H1 (cell line): ENCODE data around the gene MUC5AC. TPM values are rescaled to one million over a fixed set of nuclear protein-coding genes. Genes with fewer than 3 reads are reported as not detected.

ENCODE experiments used
- CTCF ChIA-PET: fragments of 300-600 bp; sonication (Branson Sonifier 250); formaldehyde crosslinking; loops from one replicate; lab custom pipeline; 2021; ENCODE audit not compliant: partially characterized antibody; lab: Charles Lee
- POLR2A ChIA-PET: fragments of 300-600 bp; sonication (Branson Sonifier 250); formaldehyde crosslinking; loops from one replicate; lab custom pipeline; 2021; ENCODE audit warnings: inconsistent platforms; ENCODE audit not compliant: partially characterized antibody; lab: Charles Lee
- DNase-seq, 2 experiments: peaks; one replicate each; pipeline versions ENCODE4 v3.0.0 to v3.0.0-alpha.2; 2010 to 2022; ENCODE audit warnings: low spot score in 2 of 2, low read depth in 1 of 2, mixed read lengths in 1 of 2
- FAIRE-seq: peaks from 2 replicates; lab custom pipeline; 2011; peaks lifted over from hg19 to GRCh38; lab: Jason Lieb, UNC
- H2AFZ ChIP-seq: 2 replicates; pipeline ENCODE4 v1.8.1; 2012; ENCODE audit warnings: low read length, inconsistent platforms
- H2AK5ac ChIP-seq: 2 replicates; pipeline ENCODE4 v1.6.1; 2013; ENCODE audit warnings: low read depth, low read length
- H2BK120ac ChIP-seq: replicated peaks from 2 replicates; pipeline ENCODE3; 2013; ENCODE audit warnings: low read depth, low read length, inconsistent platforms
- H2BK12ac ChIP-seq: 2 replicates; pipeline ENCODE4 v1.6.1; 2013; ENCODE audit warnings: low read depth, low read length
- H2BK15ac ChIP-seq: 2 replicates; pipeline ENCODE4 v1.6.1; 2013; ENCODE audit warnings: low read length
- H2BK20ac ChIP-seq: 2 replicates; pipeline ENCODE4 v1.6.1; 2013; ENCODE audit warnings: low read length
- H2BK5ac ChIP-seq: 2 replicates; pipeline ENCODE4 v1.6.1; 2013; ENCODE audit warnings: low read depth, low read length
- H3K14ac ChIP-seq: 2 replicates; pipeline ENCODE4 v1.6.1; 2013; ENCODE audit warnings: inconsistent platforms; ENCODE audit not compliant: insufficient read length
- H3K18ac ChIP-seq: 2 replicates; pipeline ENCODE4 v1.6.1; 2013; ENCODE audit warnings: low read length; ENCODE audit errors: extremely low read depth
- H3K23ac ChIP-seq: 2 replicates; pipeline ENCODE4 v1.6.1; 2013; ENCODE audit warnings: inconsistent platforms; ENCODE audit not compliant: insufficient read length
- H3K23me2 ChIP-seq: 2 replicates; pipeline ENCODE4 v1.6.1; 2013; ENCODE audit warnings: low read depth, low read length
- H3K27ac ChIP-seq: 2 replicates; pipeline ENCODE4 v1.6.1; 2011; ENCODE audit warnings: low read depth, low read length, inconsistent platforms
- H3K27me3 ChIP-seq, 4 experiments: replicated peaks in 1 of 4; 1 replicate in 1 of 4; 2 replicates in 3 of 4; pipeline versions ENCODE4 v1.6.1 to v1.8.1; 2011 to 2013; ENCODE audit warnings: low read length in 3 of 4, mild to moderate bottlenecking in 3 of 4, inconsistent platforms in 2 of 4, mixed read lengths in 2 of 4, moderate library complexity in 1 of 4; ENCODE audit not compliant: control insufficient read depth in 3 of 4, insufficient read depth in 3 of 4; ENCODE audit errors: extremely low read depth in 1 of 4
- H3K36me3 ChIP-seq, 4 experiments: 2 replicates each; pipeline versions ENCODE4 v1.6.1 to v1.8.1; 2011 to 2013; ENCODE audit warnings: mild to moderate bottlenecking in 4 of 4, low read length in 3 of 4, moderate library complexity in 2 of 4, control low read depth in 1 of 4, inconsistent platforms in 1 of 4; ENCODE audit not compliant: insufficient read depth in 4 of 4, control insufficient read depth in 2 of 4
- H3K4ac ChIP-seq: replicated peaks from 2 replicates; pipeline ENCODE3; 2013; ENCODE audit warnings: low read length, low read depth, mixed read lengths, inconsistent platforms; ENCODE audit not compliant: insufficient read length
- H3K4me1 ChIP-seq, 4 experiments: replicated peaks in 1 of 4; 1 replicate in 1 of 4; 2 replicates in 3 of 4; pipeline versions ENCODE4 v1.6.1 to v1.8.1; 2011 to 2013; ENCODE audit warnings: low read length in 3 of 4, inconsistent platforms in 2 of 4, mixed read lengths in 1 of 4; ENCODE audit not compliant: insufficient read depth in 4 of 4, control insufficient read depth in 3 of 4
- H3K4me2 ChIP-seq, 2 experiments: 2 replicates each; pipeline versions ENCODE4 v1.6.1 to v1.8.1; 2011 to 2013; ENCODE audit warnings: low read depth in 2 of 2, low read length in 2 of 2, control low read depth in 1 of 2, inconsistent platforms in 1 of 2, mild to moderate bottlenecking in 1 of 2; ENCODE audit not compliant: insufficient read depth in 1 of 2
- H3K4me3 ChIP-seq, 4 experiments: fragments of 200-600, 300-600 bp in 1 of 4; sonication (generic), shearing (Covaris generic), sonication (Bioruptor Twin) in 1 of 4; 2 replicates each; pipeline versions ENCODE4 v1.5.1 to v1.8.1; 2011 to 2016; ENCODE audit warnings: low read length in 4 of 4, low read depth in 3 of 4, control low read depth in 2 of 4, inconsistent platforms in 2 of 4, mild to moderate bottlenecking in 2 of 4, mixed read lengths in 1 of 4, moderate library complexity in 1 of 4; ENCODE audit not compliant: insufficient read depth in 2 of 4; ENCODE audit errors: extremely low read depth in 1 of 4
- H3K56ac ChIP-seq: replicated peaks from 2 replicates; pipeline ENCODE3; 2013; ENCODE audit warnings: low read depth, mild to moderate bottlenecking, mixed read lengths, low read length, inconsistent platforms; ENCODE audit not compliant: insufficient read length
- H3K79me1 ChIP-seq: 2 replicates; pipeline ENCODE4 v1.6.1; 2013; ENCODE audit warnings: low read depth, low read length, control low read depth
- H3K79me2 ChIP-seq, 2 experiments: 2 replicates each; pipeline versions ENCODE4 v1.6.1 to v1.8.1; 2012 to 2013; ENCODE audit warnings: low read length in 2 of 2, mild to moderate bottlenecking in 2 of 2, inconsistent platforms in 1 of 2; ENCODE audit not compliant: insufficient read depth in 2 of 2, control insufficient read depth in 1 of 2
- H3K9ac ChIP-seq, 4 experiments: replicated peaks in 1 of 4; 1 replicate in 1 of 4; 2 replicates in 3 of 4; pipeline versions ENCODE4 v1.6.1 to v1.8.1; 2011 to 2013; ENCODE audit warnings: low read depth in 3 of 4, low read length in 3 of 4, control low read depth in 2 of 4, mild to moderate bottlenecking in 2 of 4, moderate library complexity in 2 of 4, inconsistent platforms in 1 of 4; ENCODE audit errors: extremely low read depth in 1 of 4
- H3K9me3 ChIP-seq, 2 experiments: 2 replicates each; pipeline versions ENCODE4 v1.6.1 to v1.8.1; 2012 to 2013; ENCODE audit warnings: mild to moderate bottlenecking in 2 of 2, moderate library complexity in 2 of 2, control low read depth in 1 of 2, inconsistent platforms in 1 of 2, low read depth in 1 of 2, low read length in 1 of 2, mixed read lengths in 1 of 2; ENCODE audit not compliant: insufficient read depth in 2 of 2
- H4K20me1 ChIP-seq, 2 experiments: replicated peaks in 1 of 2; 2 replicates each; pipeline versions ENCODE3 to v1.8.1; 2011 to 2013; ENCODE audit warnings: inconsistent platforms in 2 of 2, low read length in 2 of 2, mild to moderate bottlenecking in 1 of 2; ENCODE audit not compliant: insufficient read depth in 2 of 2, control insufficient read depth in 1 of 2
- H4K5ac ChIP-seq: 2 replicates; pipeline ENCODE4 v1.6.1; 2013; ENCODE audit warnings: low read length, low read depth, mixed read lengths, inconsistent platforms; ENCODE audit not compliant: insufficient read length
- H4K8ac ChIP-seq: 2 replicates; pipeline ENCODE4 v1.8.0; 2013; ENCODE audit warnings: mild to moderate bottlenecking, moderate library complexity, low read length, inconsistent platforms; ENCODE audit not compliant: insufficient read depth; ENCODE audit errors: extremely low read depth
- H4K91ac ChIP-seq: replicated peaks from 2 replicates; pipeline ENCODE3; 2013; ENCODE audit warnings: low read length, mixed read lengths, inconsistent platforms; ENCODE audit not compliant: insufficient read length
- CTBP2 ChIP-seq: IDR thresholded peaks from 2 replicates; pipeline ENCODE4 v1.7.0; 2011; ENCODE audit warnings: borderline replicate concordance, mild to moderate bottlenecking, moderate library complexity, mixed read lengths, low read length; ENCODE audit not compliant: insufficient read depth, insufficient read length
- WGBS, 2 experiments: shearing (Covaris generic) in 1 of 2; methylation state at CpG; one replicate each; pipeline versions ENCODE4 v1.1.6 to v1.1.7; 2013 to 2015; ENCODE audit warnings: low lambda C conversion rate in 2 of 2, mixed read lengths in 2 of 2, inconsistent platforms in 1 of 2, low coverage in 1 of 2, missing lambda C conversion rate in 1 of 2; ENCODE audit not compliant: insufficient replicate concordance in 2 of 2, insufficient coverage in 1 of 2, insufficient read length in 1 of 2; ENCODE audit errors: extremely low coverage in 1 of 2, missing lambda C conversion rate in 1 of 2; 5-methylcytosine and 5-hydroxymethylcytosine counted together
- polyA plus RNA-seq, 7 experiments: library from polyadenylated mRNA; depleted of rRNA in 3 of 7; stranded (reverse) in 5 of 7; unstranded in 2 of 7; fragments of >200 nt in 5 of 7; fragments of 200-250 nt in 2 of 7; gene quantifications; 1 replicate in 5 of 7; 2 replicates in 1 of 7; 4 replicates in 1 of 7; pipeline versions ENCODE4 v1.2.1 to v1.2.3, GENCODE V29; 2011 to 2013; ENCODE audit warnings: missing spikeins in 2 of 7, mixed read lengths in 2 of 7
- total RNA-seq: library from RNA; stranded (reverse); fragmentation: NEBNext Ultra II Directional; extraction: Animal tissue kit (Norgen Biotek cat#: 25700); gene quantifications from 2 replicates; pipeline ENCODE4 v1.2.1, GENCODE V29; 2021

The MUC5AC gene
- total and polyA plus RNA-seq, 2 of the 8 experiments (the other 6 are each of a cell fraction or from before 2014, with no cell fraction given): not detected

DNA sequence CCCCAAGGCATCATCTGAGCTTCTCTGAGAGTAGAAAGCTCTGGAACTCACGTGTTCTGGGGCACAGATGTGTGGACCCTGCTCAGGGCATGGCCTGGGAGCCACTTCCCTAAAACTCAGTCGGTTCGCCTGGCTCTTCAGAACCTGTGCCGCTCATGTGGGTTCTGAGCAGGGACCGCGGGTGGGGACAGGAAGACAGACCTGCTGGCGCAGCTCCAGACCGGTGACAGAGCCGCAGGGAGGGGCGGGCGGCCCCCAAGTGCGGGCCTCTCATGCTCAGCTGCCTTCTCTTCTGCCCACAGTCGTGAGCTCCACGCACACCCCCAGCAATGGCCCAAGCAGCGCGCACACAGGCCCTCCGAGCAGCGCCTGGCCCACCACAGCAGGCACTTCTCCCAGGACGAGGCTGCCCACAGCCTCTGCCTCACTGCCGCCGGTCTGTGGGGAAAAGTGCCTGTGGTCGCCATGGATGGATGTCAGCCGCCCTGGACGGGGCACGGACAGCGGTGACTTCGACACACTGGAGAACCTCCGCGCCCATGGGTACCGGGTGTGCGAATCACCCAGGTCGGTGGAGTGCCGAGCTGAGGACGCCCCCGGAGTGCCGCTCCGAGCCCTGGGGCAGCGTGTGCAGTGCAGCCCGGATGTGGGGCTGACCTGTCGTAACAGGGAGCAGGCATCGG lies 24.2 kb downstream of the MUC5AC start:
- Histone ChIP-seq H3K23me2 (no peaks in the 10 kb centered on the region), H3K9ac (no peak overlapping the region), H3K79me1 (no peaks in the 10 kb centered on the region), H3K4me3 (no peak overlapping the region), H4K20me1 (no peaks in the 10 kb centered on the region), H2BK15ac (no peak overlapping the region), H3K27me3 (no peaks in the 10 kb centered on the region), H2BK20ac (no peak overlapping the region), H3K79me2 (no peaks in the 10 kb centered on the region), H3K4me2 (no peak overlapping the region), H4K5ac (no peak overlapping the region), H3K18ac (no peak overlapping the region), H3K36me3 (no peaks in the 10 kb centered on the region), H3K23ac (no peak overlapping the region), H2BK120ac (no peak overlapping the region), H2BK5ac (no peak overlapping the region), H3K4me1 (no peaks in the 10 kb centered on the region), H3K14ac (no peak overlapping the region), H3K56ac (no peak overlapping the region), H2AFZ (no peak overlapping the region), H4K8ac (no peak overlapping the region), H3K27ac (no peak overlapping the region), H2AK5ac (no peak overlapping the region), H4K91ac (no peak overlapping the region), H3K9me3 (peaks cover 17 to 75% of the 10 kb centered on the region in 2 experiments), H2BK12ac (no peak overlapping the region), H3K4ac (no peak overlapping the region)
- ChIA-PET POLR2A (no interaction called here), CTCF (no interaction called here)
- no peak for TF ChIP-seq CTBP2
- WGBS, 2 experiments: 89% methylated on average over 34 of the region's 41 CpGs; no CpG with 5 or more reads in 1 of the 2 experiments
- FAIRE-seq: no peak
- DNase-seq: no peak
